ENCODE measurements around the gene PCDHB7.
"Not testable (repeated sequence)": the region's sequence is repeated elsewhere in the genome, so short reads cannot be mapped to it uniquely, and the experiment has no call there.

The PCDHB7 gene

GRCh38 chr5:141180313-141180712, 7.9 kb downstream of the PCDHB7 start:
- no peak for DNase-seq (ENCODE audit: low read depth in 2 of 2)

GRCh38 chr5:141182248-141182647, 9.8 kb downstream of the PCDHB7 start, which contains the start of gene PCDHB16:
PCDHB16 (plus strand) TSS chr5:141182387; CDS start chr5:141182560, 173 bp downstream.
- no peak for DNase-seq (ENCODE audit: low read depth in 2 of 2)

DNA sequence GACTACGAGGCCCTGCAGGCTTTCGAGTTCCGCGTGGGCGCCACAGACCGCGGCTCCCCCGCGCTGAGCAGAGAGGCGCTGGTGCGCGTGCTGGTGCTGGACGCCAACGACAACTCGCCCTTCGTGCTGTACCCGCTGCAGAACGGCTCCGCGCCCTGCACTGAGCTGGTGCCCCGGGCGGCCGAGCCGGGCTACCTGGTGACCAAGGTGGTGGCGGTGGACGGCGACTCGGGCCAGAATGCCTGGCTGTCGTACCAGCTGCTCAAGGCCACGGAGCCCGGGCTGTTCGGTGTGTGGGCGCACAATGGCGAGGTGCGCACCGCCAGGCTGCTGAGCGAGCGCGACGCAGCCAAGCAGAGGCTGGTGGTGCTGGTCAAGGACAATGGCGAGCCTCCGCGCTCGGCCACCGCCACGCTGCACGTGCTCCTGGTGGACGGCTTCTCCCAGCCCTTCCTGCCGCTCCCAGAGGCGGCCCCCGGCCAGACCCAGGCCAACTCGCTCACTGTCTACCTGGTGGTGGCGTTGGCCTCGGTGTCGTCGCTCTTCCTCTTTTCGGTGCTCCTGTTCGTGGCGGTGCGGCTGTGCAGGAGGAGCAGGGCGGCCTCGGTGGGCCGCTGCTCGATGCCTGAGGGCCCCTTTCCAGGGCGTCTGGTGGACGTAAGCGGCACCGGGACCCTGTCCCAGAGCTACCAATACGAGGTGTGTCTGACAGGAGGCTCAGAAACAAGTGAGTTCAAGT, 11.8 kb downstream of the PCDHB7 start:
- DNase-seq (ENCODE audit: low read depth in 2 of 2), result not testable (repeated sequence)

DNA sequence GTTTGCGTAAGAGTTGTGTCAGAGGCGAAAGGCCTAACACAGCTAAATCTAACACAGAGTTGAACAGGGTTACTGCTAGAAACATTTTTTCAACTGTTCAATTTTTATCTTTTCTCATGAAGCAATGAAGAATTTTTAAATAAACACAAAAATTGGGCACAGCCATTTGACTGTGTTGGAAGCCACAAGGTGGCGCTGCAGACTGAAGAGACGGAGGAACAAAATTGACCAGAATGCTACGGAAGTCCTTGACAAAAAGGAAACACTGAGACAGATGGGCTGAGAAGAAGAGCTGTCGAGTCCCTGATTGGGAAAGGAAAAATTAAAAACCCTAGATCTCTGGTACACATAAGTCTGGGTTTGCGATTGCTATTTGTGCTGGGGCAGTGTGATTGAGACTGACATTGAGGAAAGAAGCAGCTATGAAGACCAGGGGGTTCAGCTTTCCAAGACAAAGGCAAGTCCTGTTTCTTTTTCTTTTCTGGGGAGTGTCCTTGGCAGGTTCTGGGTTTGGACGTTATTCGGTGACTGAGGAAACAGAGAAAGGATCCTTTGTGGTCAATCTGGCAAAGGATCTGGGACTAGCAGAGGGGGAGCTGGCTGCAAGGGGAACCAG, 14.6 kb downstream of the PCDHB7 start, which contains the start of gene PCDHB9:
TSS of gene PCDHB9 (plus strand) at position 265 of the 616 bp plus-strand sequence. CDS start at position 423, 158 bp downstream.
- peak in 1 of 2 donors; percentile 22 for DNase-seq (ENCODE audit: low read depth in 2 of 2)

DNA sequence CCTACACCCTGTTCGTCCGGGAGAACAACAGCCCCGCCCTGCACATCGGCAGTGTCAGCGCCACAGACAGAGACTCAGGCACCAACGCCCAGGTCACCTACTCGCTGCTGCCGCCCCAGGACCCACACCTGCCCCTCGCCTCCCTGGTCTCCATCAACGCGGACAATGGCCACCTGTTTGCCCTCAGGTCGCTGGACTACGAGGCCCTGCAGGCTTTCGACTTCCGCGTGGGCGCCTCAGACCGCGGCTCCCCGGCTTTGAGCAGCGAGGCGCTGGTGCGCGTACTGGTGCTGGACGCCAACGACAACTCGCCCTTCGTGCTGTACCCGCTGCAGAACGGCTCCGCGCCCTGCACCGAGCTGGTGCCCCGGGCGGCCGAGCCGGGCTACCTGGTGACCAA, 16.2 kb downstream of the PCDHB7 start:
- DNase-seq (ENCODE audit: low read depth in 2 of 2), result not testable (repeated sequence)

GRCh38 chr5:141189131-141189530, 16.7 kb downstream of the PCDHB7 start:
- not testable (repeated sequence) for DNase-seq (ENCODE audit: low read depth in 2 of 2)

GRCh38 chr5:141192110-141192725, 19.8 kb downstream of the PCDHB7 start, which contains the start of gene PCDHB10:
PCDHB10 (plus strand) TSS chr5:141192353; CDS start chr5:141192553, 200 bp downstream.
- no peak for DNase-seq (ENCODE audit: low read depth in 2 of 2)

DNA sequence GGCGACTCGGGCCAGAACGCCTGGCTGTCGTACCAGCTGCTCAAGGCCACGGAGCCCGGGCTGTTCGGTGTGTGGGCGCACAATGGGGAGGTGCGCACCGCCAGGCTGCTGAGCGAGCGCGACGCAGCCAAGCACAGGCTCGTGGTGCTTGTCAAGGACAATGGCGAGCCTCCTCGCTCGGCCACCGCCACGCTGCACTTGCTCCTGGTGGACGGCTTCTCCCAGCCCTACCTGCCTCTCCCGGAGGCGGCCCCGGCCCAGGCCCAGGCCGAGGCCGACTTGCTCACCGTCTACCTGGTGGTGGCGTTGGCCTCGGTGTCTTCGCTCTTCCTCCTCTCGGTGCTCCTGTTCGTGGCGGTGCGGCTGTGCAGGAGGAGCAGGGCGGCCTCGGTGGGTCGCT, 21.9 kb downstream of the PCDHB7 start:
- not testable (repeated sequence) for DNase-seq (ENCODE audit: low read depth in 2 of 2)

DNA sequence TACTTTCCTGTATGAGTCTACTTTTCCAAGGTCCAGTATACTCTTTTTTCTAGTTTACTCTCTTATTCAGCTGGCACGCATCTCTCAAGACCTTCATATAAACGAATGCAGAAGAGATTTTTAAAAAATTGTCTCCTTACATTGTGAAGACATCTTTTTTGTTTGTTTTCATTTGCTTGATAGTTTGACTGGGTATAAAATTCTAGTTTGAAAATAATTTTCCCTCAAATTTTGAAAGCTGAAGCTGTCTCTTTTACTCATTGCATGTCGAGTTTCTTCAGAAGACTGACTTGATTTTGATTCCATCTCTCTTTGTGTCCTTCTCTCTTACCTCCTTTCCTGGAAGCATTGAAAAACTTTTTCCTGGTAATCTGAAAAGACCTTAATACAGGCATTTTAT, 23.9 kb downstream of the PCDHB7 start:
- no peak for DNase-seq (ENCODE audit: low read depth in 2 of 2)

- no peak for DNase-seq (ENCODE audit: low read depth in 2 of 2)
Observed at GRCh38 chr5:141199359-141200235, 27.2 kb downstream of the PCDHB7 start, which contains the start of gene PCDHB11. PCDHB11 (plus strand) TSS chr5:141199627; CDS start chr5:141199775, 148 bp downstream.

GRCh38 chr5:141201126-141201525, 28.7 kb downstream of the PCDHB7 start:
- not testable (repeated sequence) for DNase-seq (ENCODE audit: low read depth in 2 of 2)

GRCh38 chr5:141201646-141202045, 29.2 kb downstream of the PCDHB7 start:
- DNase-seq (ENCODE audit: low read depth in 2 of 2), result not testable (repeated sequence)

GRCh38 chr5:141208478-141208877, 36.0 kb downstream of the PCDHB7 start, which contains the start of gene PCDHB12:
PCDHB12 (plus strand) TSS chr5:141208719; CDS start chr5:141208908, 189 bp downstream.
- no peak for DNase-seq (ENCODE audit: low read depth in 2 of 2)

DNA sequence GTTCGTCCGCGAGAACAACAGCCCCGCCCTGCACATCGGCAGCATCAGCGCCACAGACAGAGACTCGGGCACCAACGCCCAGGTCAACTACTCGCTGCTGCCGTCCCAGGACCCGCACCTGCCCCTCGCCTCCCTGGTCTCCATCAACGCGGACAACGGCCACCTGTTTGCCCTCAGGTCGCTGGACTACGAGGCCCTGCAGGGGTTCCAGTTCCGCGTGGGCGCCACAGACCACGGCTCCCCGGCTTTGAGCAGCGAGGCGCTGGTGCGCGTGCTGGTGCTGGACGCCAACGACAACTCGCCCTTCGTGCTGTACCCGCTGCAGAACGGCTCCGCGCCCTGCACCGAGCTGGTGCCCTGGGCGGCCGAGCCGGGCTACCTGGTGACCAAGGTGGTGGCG, 37.8 kb downstream of the PCDHB7 start:
- DNase-seq (ENCODE audit: low read depth in 2 of 2), result not testable (repeated sequence)

DNA sequence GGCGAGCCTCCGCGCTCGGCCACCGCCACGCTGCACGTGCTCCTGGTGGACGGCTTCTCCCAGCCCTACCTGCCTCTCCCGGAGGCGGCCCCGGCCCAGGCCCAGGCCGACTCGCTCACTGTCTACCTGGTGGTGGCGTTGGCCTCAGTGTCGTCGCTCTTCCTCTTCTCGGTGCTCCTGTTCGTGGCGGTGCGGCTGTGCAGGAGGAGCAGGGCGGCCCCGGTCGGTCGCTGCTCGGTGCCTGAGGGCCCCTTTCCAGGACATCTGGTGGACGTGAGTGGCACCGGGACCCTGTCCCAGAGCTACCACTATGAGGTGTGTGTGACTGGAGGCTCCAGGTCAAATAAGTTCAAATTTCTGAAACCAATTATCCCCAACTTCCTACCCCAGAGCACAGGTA, 38.4 kb downstream of the PCDHB7 start:
- not testable (repeated sequence) for DNase-seq (ENCODE audit: low read depth in 2 of 2)

GRCh38 chr5:141213656-141214339, 41.4 kb downstream of the PCDHB7 start, which contains the start of gene PCDHB13:
PCDHB13 (plus strand) TSS chr5:141213919; CDS start chr5:141214124, 205 bp downstream.
- DNase-seq (ENCODE audit: low read depth in 2 of 2), result not testable (repeated sequence)

DNA sequence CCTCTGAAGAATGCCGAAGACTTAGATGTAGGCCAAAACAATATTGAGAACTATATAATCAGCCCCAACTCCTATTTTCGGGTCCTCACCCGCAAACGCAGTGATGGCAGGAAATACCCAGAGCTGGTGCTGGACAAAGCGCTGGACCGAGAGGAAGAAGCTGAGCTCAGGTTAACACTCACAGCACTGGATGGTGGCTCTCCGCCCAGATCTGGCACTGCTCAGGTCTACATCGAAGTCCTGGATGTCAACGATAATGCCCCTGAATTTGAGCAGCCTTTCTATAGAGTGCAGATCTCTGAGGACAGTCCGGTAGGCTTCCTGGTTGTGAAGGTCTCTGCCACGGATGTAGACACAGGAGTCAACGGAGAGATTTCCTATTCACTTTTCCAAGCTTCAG, 42.1 kb downstream of the PCDHB7 start:
- not testable (repeated sequence) for DNase-seq (ENCODE audit: low read depth in 2 of 2)

- not testable (repeated sequence) for DNase-seq (ENCODE audit: low read depth in 2 of 2)
Observed at GRCh38 chr5:141215504-141215903, 43.1 kb downstream of the PCDHB7 start.

- DNase-seq (ENCODE audit: low read depth in 2 of 2), result not testable (repeated sequence)
Observed at GRCh38 chr5:141216035-141216434, 43.6 kb downstream of the PCDHB7 start.

GRCh38 chr5:141223112-141223783, 50.8 kb downstream of the PCDHB7 start, which contains the start of gene PCDHB14:
PCDHB14 (plus strand) TSS chr5:141223343; CDS start chr5:141223506, 163 bp downstream.
- no peak for DNase-seq (ENCODE audit: low read depth in 2 of 2)

Measured in activated CD4-positive, alpha-beta T cell treated with anti-CD3 and anti-CD28 coated beads for 24 hours (primary cell).